Esophagus squamous epithelium (tissue), 4 donors: ENCODE measurements around the gene MVB12A.

Experiments used
- CTCF ChIP-seq, 6 experiments: fragments of 450-650 bp in 4 of 6; fragments of 200-600 bp in 2 of 6; sonication (generic) in 2 of 6; IDR thresholded peaks; one replicate each; pipeline ENCODE4 v1.5.1; 2016 to 2019; ENCODE audit warnings: antibody characterized with exemption in 6 of 6, mild to moderate bottlenecking in 4 of 6, moderate library complexity in 4 of 6
- POLR2A ChIP-seq, 4 donors: fragments of 450-650 bp; IDR thresholded peaks; one replicate each; pipeline ENCODE4 v1.6.1; 2017; ENCODE audit warnings: antibody characterized with exemption in 4 of 4, mild to moderate bottlenecking in 4 of 4, moderate library complexity in 3 of 4

- TF ChIP-seq CTCF (IDR thresholded peaks at IDR 0.05) (no peak), POLR2A (IDR thresholded peaks at IDR 0.05) (no peak)
Measured at GRCh38 chr19:17380426-17381138, 39.3 kb upstream of the MVB12A start.
